H9 (cell line): ENCODE data around the gene PGS1. TPM values are rescaled to one million over a fixed set of nuclear protein-coding genes. Genes with fewer than 3 reads are reported as not detected.

Source experiments
- DNase-seq: peaks from one replicate; pipeline ENCODE4 v3.0.0-alpha.2; 2017
- H2AFZ ChIP-seq: one replicate; pipeline ENCODE4 v1.6.1; 2013; ENCODE audit warnings: mild to moderate bottlenecking, low read length, control low read depth, moderate library complexity
- H2AK5ac ChIP-seq: 2 replicates; pipeline ENCODE4 v1.6.1; 2013; ENCODE audit warnings: low read length, control low read depth, mixed read lengths; ENCODE audit not compliant: insufficient read length
- H2BK120ac ChIP-seq: one replicate; pipeline ENCODE4 v1.6.1; 2013; ENCODE audit warnings: low read depth, mild to moderate bottlenecking, low read length, control low read depth, inconsistent platforms; ENCODE audit not compliant: poor library complexity, severe bottlenecking
- H2BK12ac ChIP-seq: 2 replicates; pipeline ENCODE4 v1.6.1; 2013; ENCODE audit warnings: low read length, control low read depth, mixed read lengths, low read depth; ENCODE audit not compliant: insufficient read length
- H2BK15ac ChIP-seq: 2 replicates; pipeline ENCODE4 v1.6.1; 2013; ENCODE audit warnings: low read depth, low read length, control low read depth
- H2BK20ac ChIP-seq: one replicate; pipeline ENCODE4 v1.6.1; 2013; ENCODE audit warnings: low read depth, mild to moderate bottlenecking, low read length, control low read depth, inconsistent platforms; ENCODE audit not compliant: poor library complexity, severe bottlenecking
- H2BK5ac ChIP-seq: 2 replicates; pipeline ENCODE4 v1.6.1; 2013; ENCODE audit warnings: low read length, control low read depth, mixed read lengths; ENCODE audit not compliant: insufficient read length
- H3K14ac ChIP-seq: 2 replicates; pipeline ENCODE4 v1.6.1; 2013; ENCODE audit warnings: low read length, control low read depth; ENCODE audit not compliant: insufficient read depth
- H3K18ac ChIP-seq: 2 replicates; pipeline ENCODE4 v1.6.1; 2013; ENCODE audit warnings: low read depth, mild to moderate bottlenecking, mixed read lengths, low read length, control low read depth; ENCODE audit not compliant: insufficient read length
- H3K23ac ChIP-seq: 2 replicates; pipeline ENCODE4 v1.6.1; 2013; ENCODE audit warnings: low read length, control low read depth, mixed read lengths, low read depth; ENCODE audit not compliant: insufficient read length
- H3K23me2 ChIP-seq: 2 replicates; pipeline ENCODE4 v1.6.1; 2013; ENCODE audit warnings: low read depth, mild to moderate bottlenecking, mixed read lengths, low read length, control low read depth; ENCODE audit not compliant: insufficient read length, poor library complexity, severe bottlenecking
- H3K27ac ChIP-seq: 2 replicates; pipeline ENCODE4 v1.5.1; 2013; ENCODE audit warnings: low read length, control low read depth, mixed read lengths, low read depth; ENCODE audit not compliant: insufficient read length
- H3K27me3 ChIP-seq: 2 replicates; pipeline ENCODE4 v1.6.1; 2013; ENCODE audit warnings: low read length, control low read depth, inconsistent platforms; ENCODE audit not compliant: insufficient read depth
- H3K4ac ChIP-seq: 2 replicates; pipeline ENCODE4 v1.6.1; 2013; ENCODE audit warnings: low read depth, mild to moderate bottlenecking, control low read depth, inconsistent platforms, low read length, moderate library complexity
- H3K4me1 ChIP-seq: 2 replicates; pipeline ENCODE4 v1.6.1; 2013; ENCODE audit warnings: low read length, control low read depth, inconsistent platforms; ENCODE audit not compliant: insufficient read depth
- H3K4me2 ChIP-seq: 2 replicates; pipeline ENCODE4 v1.6.1; 2013; ENCODE audit warnings: low read length, control low read depth, mixed read lengths; ENCODE audit not compliant: insufficient read length, insufficient read depth
- H3K56ac ChIP-seq: 2 replicates; pipeline ENCODE4 v1.6.1; 2013; ENCODE audit warnings: low read depth, mild to moderate bottlenecking, mixed read lengths, low read length, control low read depth; ENCODE audit not compliant: insufficient read length
- H3K79me1 ChIP-seq: 2 replicates; pipeline ENCODE4 v1.6.1; 2013; ENCODE audit warnings: low read depth, mild to moderate bottlenecking, moderate library complexity, low read length, control low read depth, inconsistent platforms; ENCODE audit not compliant: insufficient read depth, poor library complexity, severe bottlenecking
- H3K79me2 ChIP-seq: 2 replicates; pipeline ENCODE4 v1.6.1; 2013; ENCODE audit warnings: low read length, control low read depth, inconsistent platforms; ENCODE audit not compliant: insufficient read depth
- H3K9ac ChIP-seq: 2 replicates; pipeline ENCODE4 v1.6.1; 2013; ENCODE audit warnings: low read length, control low read depth, mixed read lengths; ENCODE audit not compliant: insufficient read length; ENCODE audit errors: extremely low read depth
- H3K9me3 ChIP-seq: one replicate; pipeline ENCODE4 v1.6.1; 2013; ENCODE audit warnings: low read depth, low read length, inconsistent platforms; ENCODE audit not compliant: control insufficient read depth
- H3T11ph ChIP-seq: one replicate; pipeline ENCODE4 v1.6.1; 2013; ENCODE audit warnings: mild to moderate bottlenecking, low read length, control low read depth, inconsistent platforms
- H4K20me1 ChIP-seq: one replicate; pipeline ENCODE4 v1.6.1; 2013; ENCODE audit not compliant: control insufficient read depth, insufficient read length, insufficient read depth
- H4K5ac ChIP-seq: 2 replicates; pipeline ENCODE4 v1.6.1; 2013; ENCODE audit warnings: low read depth, mild to moderate bottlenecking, mixed read lengths, low read length, control low read depth; ENCODE audit not compliant: insufficient read length
- H4K8ac ChIP-seq: replicated peaks from 2 replicates; pipeline ENCODE4 v1.6.1; 2013; ENCODE audit warnings: low read length, control low read depth, mixed read lengths, low read depth; ENCODE audit not compliant: insufficient read length
- H4K91ac ChIP-seq: 2 replicates; pipeline ENCODE4 v1.6.1; 2013; ENCODE audit warnings: low read depth, mild to moderate bottlenecking, moderate library complexity, mixed read lengths, low read length, control low read depth; ENCODE audit not compliant: insufficient read length
- H3K27ac Mint-ChIP-seq, 3 experiments: 2 replicates in 2 of 3; 3 replicates in 1 of 3; pipeline ENCODE4 v1.8.0; 2020 to 2021; ENCODE audit warnings: mixed read lengths in 3 of 3, mild to moderate bottlenecking in 1 of 3, moderate library complexity in 1 of 3
- H3K27me3 Mint-ChIP-seq: 2 replicates; pipeline ENCODE4 v1.8.0; 2021; ENCODE audit warnings: low read depth, mild to moderate bottlenecking, moderate library complexity, mixed read lengths
- H3K36me3 Mint-ChIP-seq, 3 experiments: 2 replicates in 2 of 3; 3 replicates in 1 of 3; pipeline ENCODE4 v1.8.0; 2020 to 2021; ENCODE audit warnings: low read depth in 3 of 3, mixed read lengths in 3 of 3; ENCODE audit not compliant: insufficient read depth in 1 of 3
- H3K4me1 Mint-ChIP-seq, 2 experiments: 2 replicates each; pipeline ENCODE4 v1.8.0; 2020; ENCODE audit warnings: mixed read lengths in 2 of 2
- H3K4me3 Mint-ChIP-seq, 2 experiments: 2 replicates in 1 of 2; 3 replicates in 1 of 2; pipeline ENCODE4 v1.8.0; 2020 to 2021; ENCODE audit warnings: mild to moderate bottlenecking in 2 of 2, mixed read lengths in 2 of 2, moderate library complexity in 1 of 2
- H3K9me3 Mint-ChIP-seq, 2 experiments: 2 replicates in 1 of 2; 3 replicates in 1 of 2; pipeline ENCODE4 v1.8.0; 2020; ENCODE audit warnings: mild to moderate bottlenecking in 2 of 2, mixed read lengths in 2 of 2, moderate library complexity in 1 of 2
- WGBS: extraction: QIAGEN DNeasy Blood & Tissue Kit; methylation state at CpG from one replicate; pipeline ENCODE4 v1.1.7; 2013; ENCODE audit warnings: missing lambda C conversion rate, low lambda C conversion rate, mixed read lengths; ENCODE audit not compliant: insufficient read length; ENCODE audit errors: extremely low coverage; 5-methylcytosine and 5-hydroxymethylcytosine counted together
- total RNA-seq: library from RNA; stranded (reverse); gene quantifications from 2 replicates; pipeline ENCODE4 v1.2.1, GENCODE V29; 2021
- TF ChIP-seq, protein P1 (sequence below): fragments of 200-600 bp; sonication (generic); conservative IDR thresholded peaks from 3 replicates; pipeline ENCODE4 v1.8.0; 2021; ENCODE audit warnings: antibody characterized with exemption, mild to moderate bottlenecking

The PGS1 gene
- total RNA-seq, 1 experiment from 2014 or later = 45.7 TPM

DNA sequence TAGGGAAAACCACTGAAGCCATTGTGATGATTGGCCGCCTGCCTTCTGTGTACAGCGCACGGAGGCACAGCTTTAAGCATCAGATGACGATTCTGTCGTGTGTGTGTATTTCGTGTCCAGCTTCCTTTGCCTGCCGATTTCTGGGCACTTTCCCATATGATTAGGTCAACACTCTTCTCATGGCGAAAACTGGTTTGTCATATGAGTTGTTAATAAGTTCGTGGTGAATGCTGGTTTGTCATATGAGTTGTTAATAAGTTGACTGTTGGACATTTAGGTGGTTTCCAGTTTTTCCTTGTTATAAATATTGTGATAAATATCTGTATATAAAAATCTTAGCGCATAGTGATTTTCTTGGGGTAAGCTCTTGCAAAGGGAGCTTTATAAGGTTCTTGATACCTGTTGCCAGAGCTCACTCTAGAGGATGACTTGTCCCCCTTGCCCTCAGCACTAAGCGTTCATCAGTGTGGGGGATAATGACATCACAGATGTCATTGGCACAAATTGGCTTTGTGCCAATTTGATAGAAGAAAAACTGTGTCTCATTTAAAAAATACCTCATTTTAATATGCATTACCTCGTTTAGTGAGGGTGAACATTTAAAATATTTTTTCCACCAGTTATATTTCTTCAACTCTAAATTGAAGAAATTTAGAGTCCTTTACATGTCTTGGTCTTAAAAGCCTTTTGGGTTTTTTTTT lies 40.0 kb downstream of the PGS1 start:
- Histone ChIP-seq H3K9me3 (no peaks in the 10 kb centered on the region), H2AK5ac (no peak overlapping the region), H4K20me1 (peaks cover 2% of the 10 kb centered on the region), H3K79me1 (no peaks in the 10 kb centered on the region), H2BK15ac (no peak overlapping the region), H3T11ph (no peak overlapping the region), H3K56ac (no peak overlapping the region), H2BK5ac (no peak overlapping the region), H2AFZ (no peak overlapping the region), H4K91ac (no peak overlapping the region), H4K8ac (no peak overlapping the region), H3K27me3 (no peaks in the 10 kb centered on the region), H3K4ac (no peak overlapping the region), H2BK120ac (no peak overlapping the region), H3K18ac (no peak overlapping the region), H2BK20ac (no peak overlapping the region), H3K79me2 (no peaks in the 10 kb centered on the region; the same call in 1 of the 2 replicates), H3K14ac (no peak overlapping the region), H3K23ac (no peak overlapping the region), H2BK12ac (no peak overlapping the region), H3K4me2 (no peak overlapping the region), H3K4me1 (no peaks in the 10 kb centered on the region), H4K5ac (no peak overlapping the region), H3K27ac (no peak overlapping the region), H3K23me2 (no peaks in the 10 kb centered on the region), H3K9ac (no peak overlapping the region)
- Mint-ChIP-seq H3K9me3 (no peaks in the 10 kb centered on the region), H3K4me3 (no peak overlapping the region), H3K27me3 (no peaks in the 10 kb centered on the region), H3K4me1 (peaks cover 5 to 10% of the 10 kb centered on the region in 2 experiments), H3K27ac (no peak overlapping the region), H3K36me3 (peaks cover 24 to 77% (median 50%) of the 10 kb centered on the region in 3 experiments)
- no CpG with 5 or more reads among the region's 12 CpGs for WGBS
- TF ChIP-seq, protein P1, sequence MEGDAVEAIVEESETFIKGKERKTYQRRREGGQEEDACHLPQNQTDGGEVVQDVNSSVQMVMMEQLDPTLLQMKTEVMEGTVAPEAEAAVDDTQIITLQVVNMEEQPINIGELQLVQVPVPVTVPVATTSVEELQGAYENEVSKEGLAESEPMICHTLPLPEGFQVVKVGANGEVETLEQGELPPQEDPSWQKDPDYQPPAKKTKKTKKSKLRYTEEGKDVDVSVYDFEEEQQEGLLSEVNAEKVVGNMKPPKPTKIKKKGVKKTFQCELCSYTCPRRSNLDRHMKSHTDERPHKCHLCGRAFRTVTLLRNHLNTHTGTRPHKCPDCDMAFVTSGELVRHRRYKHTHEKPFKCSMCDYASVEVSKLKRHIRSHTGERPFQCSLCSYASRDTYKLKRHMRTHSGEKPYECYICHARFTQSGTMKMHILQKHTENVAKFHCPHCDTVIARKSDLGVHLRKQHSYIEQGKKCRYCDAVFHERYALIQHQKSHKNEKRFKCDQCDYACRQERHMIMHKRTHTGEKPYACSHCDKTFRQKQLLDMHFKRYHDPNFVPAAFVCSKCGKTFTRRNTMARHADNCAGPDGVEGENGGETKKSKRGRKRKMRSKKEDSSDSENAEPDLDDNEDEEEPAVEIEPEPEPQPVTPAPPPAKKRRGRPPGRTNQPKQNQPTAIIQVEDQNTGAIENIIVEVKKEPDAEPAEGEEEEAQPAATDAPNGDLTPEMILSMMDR = no peak
- DNase-seq = no peak
